CMK (cell line): ENCODE results near the gene DIO1.

Experiments used
- DNase-seq: peaks from one replicate; pipeline ENCODE4 v3.0.0-alpha.2; 2010; ENCODE audit warnings: low read depth

The DIO1 gene

GRCh38 chr1:53894644-53895043 is 657 bp downstream of the DIO1 start:
- DNase-seq, result no peak

DNA sequence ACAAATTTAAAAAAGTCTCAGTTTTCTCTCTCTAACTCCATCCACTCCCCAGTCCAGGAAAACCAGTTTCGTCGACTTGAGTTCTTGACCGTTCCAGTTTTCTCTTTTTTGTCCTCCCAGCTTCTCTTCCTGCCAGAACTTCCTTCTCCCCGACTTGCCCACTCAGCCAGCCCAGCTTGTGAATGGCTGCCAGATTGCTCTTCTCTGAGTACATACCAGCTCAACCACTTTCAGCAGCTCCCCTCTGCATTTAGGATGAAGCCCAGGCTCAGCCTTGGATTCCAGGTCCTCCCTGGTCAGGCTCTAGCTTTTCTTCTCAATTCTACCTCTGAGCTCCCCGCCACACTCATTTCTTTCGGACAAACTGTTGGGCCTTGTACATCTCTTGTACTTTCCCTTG is 1.4 kb downstream of the DIO1 start:
- no peak for DNase-seq

GRCh38 chr1:53896635-53897229 is 2.7 kb downstream of the DIO1 start:
- no peak for DNase-seq

GRCh38 chr1:53899206-53899628 is 5.2 kb downstream of the DIO1 start:
- no peak for DNase-seq

DNA sequence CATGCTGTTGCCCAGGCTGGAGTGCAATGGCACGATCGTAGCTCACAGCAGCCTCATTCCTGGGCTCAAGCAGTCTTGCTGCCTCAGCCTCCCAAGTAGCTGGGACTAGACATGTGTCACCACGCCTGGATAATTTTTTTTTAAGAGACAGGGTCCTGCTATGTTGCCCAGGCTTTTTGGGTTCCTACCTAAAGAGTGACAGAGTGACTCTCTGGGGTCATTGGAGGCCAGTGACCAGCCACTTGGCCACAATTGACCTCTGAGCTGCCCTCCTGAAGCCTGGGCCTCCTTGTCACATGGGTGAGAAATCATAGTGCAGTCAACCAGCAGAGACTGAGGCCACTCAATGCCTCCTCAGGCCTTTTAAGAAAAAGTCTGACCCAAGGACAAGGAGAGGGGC is 5.7 kb downstream of the DIO1 start:
- no peak for DNase-seq

DNA sequence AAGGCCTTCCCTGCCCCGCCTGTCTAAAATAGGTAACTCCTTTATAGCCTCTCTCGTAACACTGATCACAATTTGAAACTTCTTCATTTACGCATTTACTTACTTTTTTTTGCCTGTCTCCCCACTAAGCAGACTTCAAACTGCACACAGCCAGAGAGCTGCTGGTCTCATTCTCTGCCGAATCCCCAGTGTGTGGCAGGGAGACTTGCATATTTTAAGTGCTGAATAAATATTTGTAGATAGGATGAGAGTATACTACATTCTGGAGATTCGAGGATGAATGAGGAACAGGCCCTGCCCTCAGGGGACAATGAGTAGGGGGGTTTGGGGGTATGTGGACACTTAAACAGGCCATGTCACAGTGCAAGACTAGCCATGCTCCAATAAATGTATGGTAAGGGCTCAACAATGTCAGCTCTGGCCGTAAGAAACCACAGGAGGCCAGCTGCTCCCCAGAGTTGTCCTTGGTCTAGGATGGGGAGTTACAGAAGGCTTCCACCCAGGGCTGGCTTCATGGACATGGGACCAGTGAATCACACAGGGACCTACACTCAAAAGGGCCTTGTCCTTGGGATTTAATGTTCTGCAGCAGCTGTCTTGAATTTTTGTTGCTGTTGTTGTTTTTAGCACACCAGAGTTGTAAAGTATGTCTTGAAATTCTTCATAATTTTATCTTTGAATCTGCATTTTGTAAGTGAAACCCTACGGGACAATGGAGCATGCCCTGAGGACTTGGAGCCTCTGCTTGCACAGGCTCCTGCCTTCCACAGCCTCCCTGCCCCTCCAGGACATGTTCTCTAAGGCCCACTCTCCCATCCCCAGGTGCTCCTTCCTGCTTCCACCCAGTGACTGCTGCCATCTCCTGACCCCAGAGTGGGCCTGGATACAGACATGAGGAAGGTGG is 8.5 kb downstream of the DIO1 start:
- DNase-seq, result no peak

GRCh38 chr1:53905509-53905908 is 11.5 kb downstream of the DIO1 start:
- no peak for DNase-seq

DNA sequence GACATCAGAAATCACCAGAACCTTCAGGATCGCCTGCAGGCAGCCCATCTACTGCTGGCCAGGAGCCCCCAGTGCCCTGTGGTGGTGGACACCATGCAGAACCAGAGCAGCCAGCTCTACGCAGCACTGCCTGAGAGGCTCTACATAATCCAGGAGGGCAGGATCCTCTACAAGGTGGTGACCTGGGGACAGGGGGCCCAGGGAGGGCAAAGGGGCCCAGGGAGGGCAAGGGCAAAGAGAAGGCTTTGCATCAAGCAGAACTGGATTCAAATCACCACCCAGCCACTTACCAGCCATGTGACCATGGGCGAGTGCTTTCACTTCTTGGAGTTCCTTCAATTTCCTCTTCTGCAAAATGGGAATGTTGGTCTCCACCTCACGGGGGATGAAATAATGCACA is 12.1 kb downstream of the DIO1 start:
- DNase-seq, result no peak

DNA sequence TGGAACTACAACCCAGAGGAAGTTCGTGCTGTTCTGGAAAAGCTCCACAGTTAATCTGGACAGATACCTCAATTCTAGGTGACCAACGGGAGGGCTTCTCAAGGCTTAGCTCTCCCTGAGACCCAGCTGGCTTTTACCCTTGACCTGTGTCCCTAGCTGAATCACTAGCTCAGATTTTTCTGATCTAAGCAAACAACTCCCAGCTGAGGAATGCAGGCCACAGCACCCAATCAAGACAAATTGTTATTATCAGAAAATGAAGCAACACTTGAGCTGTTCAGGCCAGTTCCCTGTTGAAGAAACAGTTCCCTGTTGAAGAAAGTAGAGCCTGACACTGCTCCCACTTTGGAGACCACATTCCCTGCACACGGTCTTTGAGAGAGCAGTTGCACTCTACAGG is 16.0 kb downstream of the DIO1 start:
- no peak for DNase-seq

DNA sequence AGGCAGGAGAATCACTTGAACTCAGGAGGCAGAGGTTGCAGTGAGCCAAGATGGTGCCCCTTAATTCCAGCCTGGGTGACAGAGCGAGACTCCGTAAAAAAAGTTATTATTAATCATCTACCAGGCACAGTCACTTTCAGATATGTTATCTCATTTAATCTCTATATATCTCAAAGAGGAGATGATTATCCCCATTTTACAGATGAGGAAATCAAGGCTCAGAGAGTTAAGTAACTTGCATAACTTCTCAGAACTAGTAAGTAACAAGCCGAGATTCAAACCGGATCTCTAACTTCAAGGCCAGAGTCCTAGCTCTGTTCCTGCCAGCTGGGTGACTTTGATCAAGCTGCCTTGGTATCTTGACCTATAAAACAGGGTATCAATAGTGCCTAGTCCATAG is 17.5 kb downstream of the DIO1 start:
- no peak for DNase-seq

DNA sequence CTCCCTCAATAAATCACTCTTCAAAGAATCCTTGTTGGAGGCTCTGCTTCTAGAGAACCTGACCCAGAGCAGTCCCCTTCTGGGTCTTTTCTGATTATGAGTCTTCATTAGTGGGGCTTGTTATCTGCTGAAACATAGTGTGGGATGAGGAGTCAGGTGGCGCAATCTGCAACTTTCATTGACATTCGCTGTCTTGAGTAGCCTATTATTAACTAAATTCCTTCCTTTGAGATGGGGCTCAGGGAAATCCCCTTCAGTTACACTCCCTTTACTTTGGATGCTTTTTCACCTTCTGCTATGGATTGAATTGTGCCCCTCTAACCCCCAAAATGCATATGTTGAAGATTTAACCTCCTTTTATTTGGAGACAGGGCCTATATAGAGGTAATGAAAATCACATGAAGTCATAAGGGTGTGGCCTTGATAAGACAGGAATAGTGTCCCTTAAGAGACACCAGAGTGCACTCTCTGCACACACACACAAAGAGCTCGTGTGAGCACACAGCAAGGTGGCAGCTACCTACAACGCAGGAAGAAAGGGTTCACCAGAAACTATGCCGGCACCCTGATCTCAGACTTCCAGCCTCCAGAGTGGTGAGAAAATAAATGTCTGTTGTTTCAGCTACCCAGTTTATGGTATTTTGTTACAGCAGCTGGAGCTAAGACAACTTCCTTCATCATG is 19.5 kb downstream of the DIO1 start:
- DNase-seq, result no peak

- DNase-seq, result no peak
Measured at GRCh38 chr1:53918343-53918742, 24.4 kb downstream of the DIO1 start.

DNA sequence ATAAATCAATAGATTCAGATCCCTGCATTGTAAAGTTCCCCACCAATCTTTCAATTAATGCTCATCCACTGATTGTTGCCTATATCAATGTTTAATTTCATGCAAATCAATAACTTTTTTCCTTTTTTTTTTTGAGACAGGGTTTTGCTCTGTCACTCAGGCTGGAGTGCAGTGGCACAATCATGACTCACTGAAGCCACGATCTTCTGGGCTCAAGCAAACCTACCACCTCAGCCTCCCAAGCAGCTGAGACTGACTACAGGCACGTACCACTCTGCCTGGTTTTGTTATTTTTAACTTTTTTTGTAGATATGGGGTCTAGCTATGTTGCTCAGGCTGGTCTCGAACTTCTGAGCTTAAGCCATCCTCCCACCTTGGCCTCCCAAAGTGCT is 25.7 kb downstream of the DIO1 start:
- no peak for DNase-seq

DNA sequence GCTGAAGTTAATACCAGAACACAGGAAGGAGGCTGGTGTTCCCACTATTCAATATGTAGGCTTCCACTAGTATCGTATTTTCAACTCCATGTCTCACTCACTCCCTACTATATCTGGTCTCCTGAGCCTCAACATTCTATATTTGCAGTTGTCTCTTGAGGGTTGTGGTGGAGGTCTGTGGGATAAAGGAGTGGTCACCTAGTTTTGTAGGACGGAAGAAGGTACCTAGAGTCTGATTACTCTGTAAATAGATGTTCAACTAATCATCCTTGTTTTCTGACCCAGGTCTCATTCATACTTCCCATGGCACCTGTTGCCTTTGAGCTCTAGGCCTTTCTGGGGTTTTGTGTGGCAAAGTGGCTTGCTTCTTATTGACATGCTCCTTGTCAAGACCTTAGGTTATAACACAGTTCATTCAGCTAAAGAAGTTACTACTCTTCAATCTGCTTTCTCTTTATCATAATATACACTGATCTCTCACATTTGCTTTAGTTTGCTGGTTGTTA is 33.4 kb downstream of the DIO1 start:
- DNase-seq, result no peak

- no peak for DNase-seq
Measured at GRCh38 chr1:53929246-53929960, 35.4 kb downstream of the DIO1 start.

DNA sequence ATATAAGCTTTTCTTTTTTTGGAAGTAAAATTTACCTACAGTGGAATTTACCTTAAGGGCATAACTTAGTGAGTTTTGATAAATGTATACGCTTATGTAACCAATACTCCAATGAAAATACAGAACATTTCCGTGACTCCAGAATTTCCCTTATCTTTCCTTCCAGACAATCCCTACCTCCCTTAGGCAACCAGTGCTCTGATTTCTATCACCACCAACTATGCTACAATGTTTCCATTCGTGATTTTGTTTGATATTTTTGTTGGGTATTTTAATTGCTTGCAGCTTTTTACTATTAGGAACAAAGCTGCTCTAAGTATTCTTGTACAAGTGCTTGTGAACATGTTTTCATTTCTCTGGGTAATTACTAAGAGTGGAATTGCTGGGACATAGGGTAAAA is 36.9 kb downstream of the DIO1 start:
- DNase-seq, result no peak

DNA sequence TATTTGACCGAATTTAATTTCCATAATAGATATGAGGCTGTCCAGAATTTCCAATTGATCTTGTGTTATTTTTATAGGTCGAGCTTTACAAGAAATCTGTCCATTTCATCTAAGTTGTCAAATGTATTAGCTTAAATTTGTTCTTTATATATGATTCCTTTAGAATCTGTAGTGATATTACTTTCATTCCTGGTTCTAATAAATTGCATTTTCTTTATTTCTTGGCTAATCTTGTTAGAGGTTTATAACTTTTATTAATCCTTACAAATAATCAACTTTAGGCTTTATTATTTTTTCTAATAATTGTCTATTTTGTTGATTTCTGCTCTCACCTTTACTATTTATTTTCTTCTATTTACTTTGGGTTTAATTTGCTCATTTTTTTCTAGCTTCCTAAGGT is 37.5 kb downstream of the DIO1 start:
- no peak for DNase-seq

GRCh38 chr1:53934170-53934765 is 40.3 kb downstream of the DIO1 start:
- DNase-seq, result no peak

- DNase-seq, result no peak
Measured at GRCh38 chr1:53936430-53936829, 42.4 kb downstream of the DIO1 start.

- DNase-seq, result no peak
Measured at GRCh38 chr1:53938136-53938830, 44.3 kb downstream of the DIO1 start.
